ENCODE data around the gene GPR17. TPM values are rescaled to one million over a fixed set of nuclear protein-coding genes. Genes with fewer than 3 reads are reported as not detected.
A peak's percentile ranks its signal among the peaks of the same experiment; 100 is the strongest.

Gene GPR17
- total RNA-seq, 1 donor from 2014 or later: 0.18 TPM

GRCh38 chr2:127623388-127624319, 22.3 kb upstream of the GPR17 start:
- intact Hi-C loops (cut with DNase I): no loop called here

GRCh38 chr2:127624320-127624755, 21.6 kb upstream of the GPR17 start:
- intact Hi-C loops (cut with DNase I): no loop called here
- Histone ChIP-seq H3K4me3 (no peak overlapping the region), H3K9me3 (no peaks in the 10 kb centered on the region), H3K4me1 (no peaks in the 10 kb centered on the region), H3K36me3 (no peaks in the 10 kb centered on the region), H3K27ac (no peak overlapping the region), H3K27me3 (ENCODE audit: low read depth) (no peaks in the 10 kb centered on the region)
- peak; percentile 22 for DNase-seq
- TF ChIP-seq CTCF (IDR thresholded peaks at IDR 0.05): no peak
- ATAC-seq: no peak

More at GRCh38 chr2:127623388-127624319, 22.3 kb upstream of the GPR17 start:
- H3K9me3 ChIP-seq: no peaks in the 10 kb centered on the region
- no peak overlapping the region for H3K27ac ChIP-seq
- no peaks in the 10 kb centered on the region for H3K4me1 ChIP-seq
- no peak for ATAC-seq
- H3K27me3 ChIP-seq (ENCODE audit: low read depth): no peaks in the 10 kb centered on the region
- no peak for TF ChIP-seq CTCF (IDR thresholded peaks at IDR 0.05)
- no peak overlapping the region for H3K4me3 ChIP-seq
- no peaks in the 10 kb centered on the region for H3K36me3 ChIP-seq
- peak; percentile 43 for DNase-seq

- H3K4me3 ChIP-seq: no peak overlapping the region
- H3K27me3 ChIP-seq (ENCODE audit: low read depth): no peaks in the 10 kb centered on the region
- no peak overlapping the region for H3K27ac ChIP-seq
- H3K36me3 ChIP-seq: no peaks in the 10 kb centered on the region
- TF ChIP-seq CTCF (IDR thresholded peaks at IDR 0.05): no peak
- peaks cover 6% of the 10 kb centered on the region for H3K4me1 ChIP-seq
- intact Hi-C loops (cut with DNase I): no loop called here
- ATAC-seq (no peak), DNase-seq (peak; percentile 38)
- no peaks in the 10 kb centered on the region for H3K9me3 ChIP-seq
These were observed 21.0 kb upstream of the GPR17 start for GRCh38 chr2:127624756-127625571.

GRCh38 chr2:127625572-127625951, 20.4 kb upstream of the GPR17 start:
- ATAC-seq (no peak), DNase-seq (peak; percentile 35)
- no peaks in the 10 kb centered on the region for H3K36me3 ChIP-seq
- intact Hi-C loops (cut with DNase I): no loop called here
- H3K4me1 ChIP-seq: peaks cover 12% of the 10 kb centered on the region
- no peak overlapping the region for H3K4me3 ChIP-seq
- no peak for TF ChIP-seq CTCF (IDR thresholded peaks at IDR 0.05)
- H3K27ac ChIP-seq: no peak overlapping the region
- H3K9me3 ChIP-seq: no peaks in the 10 kb centered on the region
- no peaks in the 10 kb centered on the region for H3K27me3 ChIP-seq (ENCODE audit: low read depth)

GRCh38 chr2:127626175-127626574, 19.8 kb upstream of the GPR17 start:
- DNase-seq: peak; percentile 39
- intact Hi-C loops (cut with DNase I): no loop called here
- H3K9me3 ChIP-seq: no peaks in the 10 kb centered on the region
- no peaks in the 10 kb centered on the region for H3K36me3 ChIP-seq
- no peak overlapping the region for H3K27ac ChIP-seq
- ATAC-seq: no peak
- H3K4me1 ChIP-seq: peaks cover 18% of the 10 kb centered on the region
- no peak for TF ChIP-seq CTCF (IDR thresholded peaks at IDR 0.05)
- no peak overlapping the region for H3K4me3 ChIP-seq
- H3K27me3 ChIP-seq (ENCODE audit: low read depth): no peaks in the 10 kb centered on the region

All from lower lobe of right lung (tissue), 2 donors.